HG03442 (cell line): ENCODE results near the gene CASTOR2.
"Not testable (repeated sequence)": the region's sequence is repeated elsewhere in the genome, so short reads cannot be mapped to it uniquely, and the experiment has no call there.

Experiments used
- ATAC-seq: cut with Tn5 transposase; IDR thresholded peaks from one replicate; pipeline ENCODE4 v1.9.1; 2021; ENCODE audit warnings: mild to moderate bottlenecking, moderate library complexity; ENCODE audit not compliant: unreplicated experiment

Gene CASTOR2

GRCh38 chr7:74994869-74995543 is 30.5 kb downstream of the CASTOR2 start:
- ATAC-seq: not testable (repeated sequence)

GRCh38 chr7:74996361-74996760 is 31.9 kb downstream of the CASTOR2 start:
- ATAC-seq: not testable (repeated sequence)

- ATAC-seq: not testable (repeated sequence)
Observed at GRCh38 chr7:74997811-74998210, 33.3 kb downstream of the CASTOR2 start.

GRCh38 chr7:75001356-75001755 is 36.9 kb downstream of the CASTOR2 start:
- not testable (repeated sequence) for ATAC-seq

GRCh38 chr7:75010036-75010435 is 45.5 kb downstream of the CASTOR2 start:
- no peak for ATAC-seq

- no peak for ATAC-seq
Observed at GRCh38 chr7:75017832-75018231, 53.3 kb downstream of the CASTOR2 start.

GRCh38 chr7:75018570-75019364 is 54.3 kb downstream of the CASTOR2 start:
- no peak for ATAC-seq

GRCh38 chr7:75019800-75020199 is 55.3 kb downstream of the CASTOR2 start:
- ATAC-seq: no peak

GRCh38 chr7:75024922-75025321 is 60.4 kb downstream of the CASTOR2 start:
- no peak for ATAC-seq

GRCh38 chr7:75028299-75028698 is 63.8 kb downstream of the CASTOR2 start:
- no peak for ATAC-seq

- ATAC-seq: no peak
Observed at GRCh38 chr7:75033064-75033463, 68.6 kb downstream of the CASTOR2 start.

- no peak for ATAC-seq
Observed at GRCh38 chr7:75033826-75034225, 69.3 kb downstream of the CASTOR2 start.

GRCh38 chr7:75038508-75038907 is 74.0 kb downstream of the CASTOR2 start:
- ATAC-seq: no peak

- ATAC-seq: no peak
Observed at GRCh38 chr7:75039166-75039565, 74.7 kb downstream of the CASTOR2 start.

GRCh38 chr7:75039709-75040108 is 75.2 kb downstream of the CASTOR2 start:
- ATAC-seq: no peak

- no peak for ATAC-seq
Observed at GRCh38 chr7:75040512-75040911, 76.0 kb downstream of the CASTOR2 start.

- no peak for ATAC-seq
Observed at GRCh38 chr7:75042286-75042685, 77.8 kb downstream of the CASTOR2 start.

- no peak for ATAC-seq
Observed at GRCh38 chr7:75042831-75043703, 78.6 kb downstream of the CASTOR2 start.

GRCh38 chr7:75045881-75046280 is 81.4 kb downstream of the CASTOR2 start:
- no peak for ATAC-seq

- no peak for ATAC-seq
Observed at GRCh38 chr7:75048435-75049379, 84.2 kb downstream of the CASTOR2 start.
